Activated CD8-positive, alpha-beta T cell treated with anti-CD3 and anti-CD28 coated beads, Interleukin-2, amount 10 ng/mL, durations not matched to agents 7 days and 5 days (primary cell): ENCODE measurements around the gene RAB36. TPM values are rescaled to one million over a fixed set of nuclear protein-coding genes. Genes with fewer than 3 reads are reported as not detected.

Experiments used
- ATAC-seq: fragments of 150-1000 bp; cut with Tn5 transposase; one replicate; pipeline ENCODE4 v1.10.0; 2021; ENCODE audit warnings: moderate library complexity
- CTCF ChIA-PET: fragments of 350-600 bp; sonication (Branson Sonifier 250); formaldehyde crosslinking; loops from one replicate; lab custom pipeline; 2021; ENCODE audit warnings: antibody characterized with exemption; lab: Charles Lee
- POLR2A ChIA-PET: fragments of 350-600 bp; sonication (Branson Sonifier 250); formaldehyde crosslinking; loops from one replicate; lab custom pipeline; 2021; ENCODE audit warnings: antibody characterized with exemption; lab: Charles Lee
- DNase-seq: peaks from one replicate; pipeline ENCODE4 v3.0.0-alpha.2; 2020
- H3K27ac Mint-ChIP-seq: one replicate; pipeline ENCODE4 v1.8.0; 2021; ENCODE audit warnings: mild to moderate bottlenecking, mixed read lengths
- H3K27me3 Mint-ChIP-seq: one replicate; pipeline ENCODE4 v1.8.0; 2021; ENCODE audit warnings: low read depth, mixed read lengths
- H3K36me3 Mint-ChIP-seq: one replicate; pipeline ENCODE4 v1.8.0; 2021; ENCODE audit warnings: low read depth, mixed read lengths
- H3K4me1 Mint-ChIP-seq: one replicate; pipeline ENCODE4 v1.8.0; 2021; ENCODE audit warnings: low read depth, mixed read lengths
- H3K4me3 Mint-ChIP-seq: one replicate; pipeline ENCODE4 v1.8.0; 2021; ENCODE audit warnings: mild to moderate bottlenecking, mixed read lengths
- H3K9me3 Mint-ChIP-seq: one replicate; pipeline ENCODE4 v1.8.0; 2022; ENCODE audit warnings: mixed read lengths; ENCODE audit not compliant: insufficient read depth
- total RNA-seq, 2 experiments: library from RNA; stranded (reverse); gene quantifications; one replicate each; pipeline ENCODE4 v1.2.3, GENCODE V29; 2021

Gene RAB36
- total RNA-seq, 2 experiments from 2014 or later: 0.79 to 1.0 TPM

DNA sequence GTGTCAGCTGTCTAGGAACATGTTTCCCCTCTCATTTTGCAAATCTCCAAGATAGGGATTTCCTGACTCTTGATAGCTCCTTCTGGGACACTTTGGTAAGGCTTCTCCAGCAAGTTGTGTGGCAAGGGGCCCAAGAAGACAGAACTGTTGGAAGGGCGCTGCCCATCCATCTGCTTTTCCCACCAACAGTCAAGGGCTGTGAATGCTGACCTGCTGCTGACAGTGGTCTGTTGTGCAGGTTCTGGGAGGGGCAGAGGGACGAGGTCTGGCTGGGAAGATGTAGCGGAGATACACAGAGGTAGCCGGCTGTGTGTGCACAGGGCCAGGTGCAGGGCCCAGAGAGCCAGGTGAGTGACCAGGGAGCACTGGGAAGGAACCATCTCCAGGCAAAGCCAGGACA is 47.3 kb downstream of the RAB36 start:
- H3K4me1 Mint-ChIP-seq: peaks cover 5% of the 10 kb centered on the region
- no peaks in the 10 kb centered on the region for H3K9me3 Mint-ChIP-seq
- H3K4me3 Mint-ChIP-seq: no peak overlapping the region
- CTCF ChIA-PET: interaction anchor here (0.9 kb wide), 1 partner anchor 89 kb away, joined by 3 read pairs; no protein-coding TSS in a partner anchor
- H3K27me3 Mint-ChIP-seq: no peaks in the 10 kb centered on the region
- POLR2A ChIA-PET: no interaction called here
- peaks cover 5% of the 10 kb centered on the region for H3K36me3 Mint-ChIP-seq
- ATAC-seq (no peak), DNase-seq (no peak)
- H3K27ac Mint-ChIP-seq: no peak overlapping the region

GRCh38 chr22:23193196-23193827 is 48.0 kb downstream of the RAB36 start:
- CTCF ChIA-PET: interaction anchor here (0.9 kb wide), 1 partner anchor 88 kb away, joined by 3 read pairs; no protein-coding TSS in a partner anchor
- POLR2A ChIA-PET: no interaction called here
- no peaks in the 10 kb centered on the region for H3K36me3 Mint-ChIP-seq

GRCh38 chr22:23193882-23194281 is 48.6 kb downstream of the RAB36 start:
- CTCF ChIA-PET: no interaction called here
- no peak overlapping the region for H3K27ac Mint-ChIP-seq
- ATAC-seq (no peak), DNase-seq (no peak)
- H3K27me3 Mint-ChIP-seq: no peaks in the 10 kb centered on the region
- H3K4me3 Mint-ChIP-seq: no peak overlapping the region
- no peaks in the 10 kb centered on the region for H3K9me3 Mint-ChIP-seq
- H3K4me1 Mint-ChIP-seq: no peaks in the 10 kb centered on the region
- H3K36me3 Mint-ChIP-seq: no peaks in the 10 kb centered on the region
- POLR2A ChIA-PET: no interaction called here

More at GRCh38 chr22:23193196-23193827, 48.0 kb downstream of the RAB36 start:
- no peak for ATAC-seq
- no peak overlapping the region for H3K4me3 Mint-ChIP-seq
- H3K4me1 Mint-ChIP-seq: no peaks in the 10 kb centered on the region
- no peak overlapping the region for H3K27ac Mint-ChIP-seq
- DNase-seq: no peak
- no peaks in the 10 kb centered on the region for H3K27me3 Mint-ChIP-seq
- H3K9me3 Mint-ChIP-seq: no peaks in the 10 kb centered on the region

DNA sequence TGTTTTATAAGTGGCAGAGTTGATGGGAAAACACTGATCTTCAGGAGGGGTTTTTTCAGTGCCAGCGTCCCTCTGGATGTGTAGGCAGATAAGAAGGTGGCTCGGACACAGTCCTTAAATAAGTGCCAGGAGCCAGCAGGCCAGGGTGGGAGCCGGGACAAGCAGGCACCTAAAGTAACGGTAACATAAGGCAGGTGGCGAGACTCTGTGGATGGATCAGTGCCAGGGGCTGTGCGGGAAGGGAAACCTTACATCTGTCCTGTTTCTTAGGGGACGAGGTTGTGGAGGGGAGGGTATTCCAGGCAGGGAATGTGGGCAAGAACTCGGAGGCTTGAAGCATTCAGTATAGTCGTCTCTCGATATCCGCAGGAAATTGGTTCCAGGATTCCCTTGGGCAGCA is 50.9 kb downstream of the RAB36 start:
- Mint-ChIP-seq H3K27ac (no peak overlapping the region), H3K27me3 (no peaks in the 10 kb centered on the region), H3K4me1 (no peaks in the 10 kb centered on the region), H3K9me3 (no peaks in the 10 kb centered on the region), H3K4me3 (no peak overlapping the region), H3K36me3 (no peaks in the 10 kb centered on the region)
- ChIA-PET CTCF (no interaction called here), POLR2A (no interaction called here)
- no peak for DNase-seq
- no peak for ATAC-seq

- ATAC-seq (no peak), DNase-seq (no peak)
- Mint-ChIP-seq H3K27me3 (no peaks in the 10 kb centered on the region), H3K27ac (no peak overlapping the region), H3K9me3 (no peaks in the 10 kb centered on the region), H3K4me1 (no peaks in the 10 kb centered on the region), H3K36me3 (no peaks in the 10 kb centered on the region), H3K4me3 (no peak overlapping the region)
- ChIA-PET POLR2A (no interaction called here), CTCF (no interaction called here)
Measured at GRCh38 chr22:23197836-23198235, 52.6 kb downstream of the RAB36 start.

- CTCF ChIA-PET: no interaction called here
Measured at GRCh38 chr22:23199159-23199558, 53.9 kb downstream of the RAB36 start.

DNA sequence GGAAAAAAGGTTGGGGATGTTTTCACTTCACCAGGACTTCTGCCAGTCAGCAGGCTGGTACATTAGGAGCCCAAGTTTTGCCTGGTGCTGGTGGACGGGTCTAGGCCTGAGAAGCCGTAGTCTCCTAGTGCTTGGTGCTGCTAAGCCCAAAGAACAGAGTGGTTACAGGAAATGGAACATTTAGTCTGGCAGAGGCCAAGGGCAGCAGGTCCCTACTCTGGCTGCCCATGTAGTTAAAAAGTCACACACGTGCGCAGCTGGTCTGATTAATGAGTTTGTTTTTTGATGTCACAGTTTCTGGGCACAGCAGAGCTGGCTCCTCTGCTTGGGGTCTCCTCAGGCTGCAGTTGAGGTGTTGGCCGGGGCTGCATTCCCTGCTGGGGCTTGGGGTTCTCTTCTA is 55.6 kb downstream of the RAB36 start:
- Mint-ChIP-seq H3K9me3 (no peaks in the 10 kb centered on the region), H3K27ac (no peak overlapping the region), H3K4me1 (no peaks in the 10 kb centered on the region), H3K4me3 (no peak overlapping the region), H3K36me3 (peaks cover 3% of the 10 kb centered on the region), H3K27me3 (no peaks in the 10 kb centered on the region)
- ChIA-PET CTCF (no interaction called here), POLR2A (no interaction called here)
- no peak for ATAC-seq
- DNase-seq: no peak

More at GRCh38 chr22:23199159-23199558, 53.9 kb downstream of the RAB36 start:
- Mint-ChIP-seq H3K36me3 (peaks cover 3% of the 10 kb centered on the region), H3K4me3 (no peak overlapping the region), H3K27me3 (no peaks in the 10 kb centered on the region), H3K27ac (no peak overlapping the region), H3K4me1 (no peaks in the 10 kb centered on the region), H3K9me3 (no peaks in the 10 kb centered on the region)
- no peak for ATAC-seq
- no peak for DNase-seq
- POLR2A ChIA-PET: no interaction called here

- Mint-ChIP-seq H3K4me3 (no peak overlapping the region), H3K27me3 (no peaks in the 10 kb centered on the region), H3K27ac (no peak overlapping the region), H3K4me1 (no peaks in the 10 kb centered on the region), H3K9me3 (no peaks in the 10 kb centered on the region), H3K36me3 (peaks cover 8% of the 10 kb centered on the region)
- DNase-seq (no peak), ATAC-seq (no peak)
- POLR2A ChIA-PET: no interaction called here
- CTCF ChIA-PET: interaction anchor here (1.3 kb wide), 1 partner anchor 79 kb away, joined by 3 read pairs; no protein-coding TSS in a partner anchor
Measured at GRCh38 chr22:23202812-23203451, 57.7 kb downstream of the RAB36 start.

- Mint-ChIP-seq H3K4me1 (no peaks in the 10 kb centered on the region), H3K27ac (peak overlapping the region; percentile 39)
- ATAC-seq: no peak
Measured at GRCh38 chr22:23203452-23204124, 58.3 kb downstream of the RAB36 start.

DNA sequence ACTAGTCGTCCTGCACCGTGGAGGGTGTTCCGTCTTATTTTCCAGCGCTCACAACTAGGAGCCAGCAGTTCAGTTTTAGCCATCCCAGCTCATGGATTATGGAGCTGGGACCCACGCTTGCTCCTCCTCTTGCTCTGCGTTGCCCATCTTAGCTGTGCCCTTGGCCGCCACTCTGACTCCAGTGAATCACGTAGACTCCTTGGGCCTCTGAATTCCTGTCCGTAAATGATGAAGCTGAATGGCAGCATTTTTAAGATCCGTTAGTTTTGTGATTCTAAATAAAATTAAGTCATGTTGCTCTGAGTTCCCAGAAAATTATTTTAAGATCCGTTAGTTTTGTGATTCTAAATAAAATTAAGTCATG is 58.8 kb downstream of the RAB36 start:
- Mint-ChIP-seq H3K27ac (no peak overlapping the region), H3K4me1 (no peaks in the 10 kb centered on the region), H3K36me3 (peaks cover 8% of the 10 kb centered on the region), H3K27me3 (no peaks in the 10 kb centered on the region), H3K9me3 (no peaks in the 10 kb centered on the region), H3K4me3 (no peak overlapping the region)
- no peak for ATAC-seq
- ChIA-PET CTCF (no interaction called here), POLR2A (no interaction called here)
- DNase-seq: no peak

More at GRCh38 chr22:23203452-23204124, 58.3 kb downstream of the RAB36 start:
- Mint-ChIP-seq H3K9me3 (no peaks in the 10 kb centered on the region), H3K36me3 (peaks cover 8% of the 10 kb centered on the region), H3K27me3 (no peaks in the 10 kb centered on the region), H3K4me3 (no peak overlapping the region)
- POLR2A ChIA-PET: no interaction called here
- no peak for DNase-seq
- CTCF ChIA-PET: no interaction called here

GRCh38 chr22:23204541-23205157 is 59.4 kb downstream of the RAB36 start:
- POLR2A ChIA-PET: no interaction called here
- CTCF ChIA-PET: no interaction called here
- DNase-seq (no peak), ATAC-seq (no peak)
- Mint-ChIP-seq H3K4me3 (no peak overlapping the region), H3K27ac (no peak overlapping the region), H3K4me1 (no peaks in the 10 kb centered on the region), H3K27me3 (no peaks in the 10 kb centered on the region), H3K9me3 (no peaks in the 10 kb centered on the region), H3K36me3 (peaks cover 8% of the 10 kb centered on the region)
